Tibial nerve (tissue), 4 donors: ENCODE data around the gene PPM1K. TPM values are rescaled to one million over a fixed set of nuclear protein-coding genes. Genes with fewer than 3 reads are reported as not detected.
"Not testable (repeated sequence)": the region's sequence is repeated elsewhere in the genome, so short reads cannot be mapped to it uniquely, and the experiment has no call there.

ENCODE experiments used
- DNase-seq, 2 donors: peaks; one replicate each; pipeline ENCODE4 v3.0.0-alpha.2; 2019; ENCODE audit warnings: low spot score in 2 of 2
- H3K27ac ChIP-seq, 4 donors: fragments of 200-600 bp; sonication (generic) in 3 of 4; one replicate each; pipeline ENCODE4 v1.5.1; 2017 to 2019; ENCODE audit warnings: mild to moderate bottlenecking in 1 of 4
- H3K27me3 ChIP-seq, 2 donors: fragments of 200-600 bp; sonication (generic) in 1 of 2; one replicate each; pipeline versions ENCODE4 v1.5.1 to v1.6.0; 2017 to 2019
- H3K36me3 ChIP-seq, 3 donors: fragments of 200-600 bp; sonication (generic); one replicate each; pipeline ENCODE4 v1.5.1; 2018 to 2019
- H3K4me1 ChIP-seq, 4 donors: fragments of 200-600 bp; sonication (generic) in 3 of 4; one replicate each; pipeline ENCODE4 v1.5.1; 2017 to 2019
- H3K4me3 ChIP-seq, 4 donors: fragments of 200-600 bp; sonication (generic) in 3 of 4; one replicate each; pipeline ENCODE4 v1.5.1; 2017 to 2019; ENCODE audit warnings: mild to moderate bottlenecking in 1 of 4, moderate library complexity in 1 of 4
- H3K9me3 ChIP-seq, 4 donors: fragments of 200-600 bp; sonication (generic) in 3 of 4; one replicate each; pipeline ENCODE4 v1.5.1; 2017 to 2019
- CTCF ChIP-seq, 5 experiments: fragments of 200-600 bp in 3 of 5; fragments of 450-650 bp in 2 of 5; sonication (generic) in 3 of 5; IDR thresholded peaks; one replicate each; pipeline ENCODE4 v1.5.1; 2016 to 2019; ENCODE audit warnings: antibody characterized with exemption in 5 of 5, mild to moderate bottlenecking in 3 of 5, moderate library complexity in 2 of 5
- EP300 ChIP-seq, 2 donors: sonication (generic); formaldehyde crosslinking; IDR thresholded peaks; one replicate each; pipeline ENCODE4 v1.6.1; 2017; ENCODE audit warnings: antibody characterized with exemption in 2 of 2, mild to moderate bottlenecking in 1 of 2
- POLR2A ChIP-seq, 2 donors: fragments of 450-650 bp; IDR thresholded peaks; one replicate each; pipeline ENCODE4 v1.6.1; 2017; ENCODE audit warnings: antibody characterized with exemption in 2 of 2, mild to moderate bottlenecking in 2 of 2, moderate library complexity in 2 of 2
- WGBS, 2 donors: methylation state at CpG; one replicate each; pipeline ENCODE4 v1.1.5; 2018; 5-methylcytosine and 5-hydroxymethylcytosine counted together
- total RNA-seq, 4 donors: library from RNA; depleted of rRNA; stranded (reverse); fragments of >200 nt; gene quantifications; one replicate each; pipeline ENCODE4 v1.1.0, GENCODE V29; 2016

The PPM1K gene
- total RNA-seq, 4 donors from 2014 or later: 35.1 to 84.3 (median 71.1) TPM

GRCh38 chr4:88320224-88320779 is 35.9 kb upstream of the PPM1K start:
- TF ChIP-seq EP300 (IDR thresholded peaks at IDR 0.05): no peak
- no peak for TF ChIP-seq POLR2A (IDR thresholded peaks at IDR 0.05)
- no peak for TF ChIP-seq CTCF (IDR thresholded peaks at IDR 0.05)
- H3K4me3 ChIP-seq: no peak overlapping the region
- H3K36me3 ChIP-seq: no peaks in the 10 kb centered on the region
- H3K9me3 ChIP-seq: no peaks in the 10 kb centered on the region
- peaks cover 0 to 5% (median 0%) of the 10 kb centered on the region in 4 donors for H3K4me1 ChIP-seq
- H3K27ac ChIP-seq: peak overlapping the region in 3 of 4 donors; percentile 9 to 71 (median 64)
- 48 to 59% methylated on average over 1 of the region's 1 CpG for WGBS, 2 donors
- no peaks in the 10 kb centered on the region for H3K27me3 ChIP-seq
- DNase-seq: no peak

- H3K4me3 ChIP-seq: no peak overlapping the region
- H3K36me3 ChIP-seq: no peaks in the 10 kb centered on the region
- WGBS, 2 donors: 88 to 91% methylated on average over 3 of the region's 3 CpGs
- peaks cover 0 to 5% (median 0%) of the 10 kb centered on the region in 4 donors for H3K4me1 ChIP-seq
- H3K27me3 ChIP-seq: no peaks in the 10 kb centered on the region
- TF ChIP-seq POLR2A (IDR thresholded peaks at IDR 0.05): no peak
- no peak for TF ChIP-seq CTCF (IDR thresholded peaks at IDR 0.05)
- no peak for TF ChIP-seq EP300 (IDR thresholded peaks at IDR 0.05)
- no peak for DNase-seq
- H3K27ac ChIP-seq: no peak overlapping the region
- no peaks in the 10 kb centered on the region for H3K9me3 ChIP-seq
Observed at GRCh38 chr4:88318751-88319350, 34.5 kb upstream of the PPM1K start.

- 63 to 77% methylated on average over 5 of the region's 5 CpGs for WGBS, 2 donors
- Histone ChIP-seq H3K36me3 (no peaks in the 10 kb centered on the region), H3K27me3 (no peaks in the 10 kb centered on the region), H3K9me3 (peaks cover 0 to 8% (median 0%) of the 10 kb centered on the region in 4 donors), H3K27ac (no peak overlapping the region), H3K4me1 (peaks cover 0 to 5% (median 0%) of the 10 kb centered on the region in 4 donors), H3K4me3 (no peak overlapping the region)
- DNase-seq: no peak
- no peak for TF ChIP-seq POLR2A (IDR thresholded peaks at IDR 0.05)
- no peak for TF ChIP-seq EP300 (IDR thresholded peaks at IDR 0.05)
- no peak for TF ChIP-seq CTCF (IDR thresholded peaks at IDR 0.05)
Observed at GRCh38 chr4:88315460-88316017, 31.2 kb upstream of the PPM1K start.

GRCh38 chr4:88313088-88313624 is 28.8 kb upstream of the PPM1K start:
- not testable (repeated sequence) for DNase-seq, H3K4me3 ChIP-seq, H3K27ac ChIP-seq, H3K36me3 ChIP-seq, H3K9me3 ChIP-seq, H3K4me1 ChIP-seq, H3K27me3 ChIP-seq
- 89 to 95% methylated on average over 7 to 14 of the region's 23 CpGs for WGBS, 2 donors

- WGBS, 2 donors: 55 to 71% methylated on average over 1 of the region's 1 CpG
- DNase-seq: no peak
- no peak for TF ChIP-seq CTCF (IDR thresholded peaks at IDR 0.05)
- no peak for TF ChIP-seq POLR2A (IDR thresholded peaks at IDR 0.05)
- no peak for TF ChIP-seq EP300 (IDR thresholded peaks at IDR 0.05)
- Histone ChIP-seq H3K9me3 (peaks cover 0 to 8% (median 0%) of the 10 kb centered on the region in 4 donors), H3K4me1 (no peaks in the 10 kb centered on the region), H3K27ac (no peak overlapping the region), H3K27me3 (no peaks in the 10 kb centered on the region), H3K36me3 (no peaks in the 10 kb centered on the region), H3K4me3 (no peak overlapping the region)
Observed at GRCh38 chr4:88308587-88308986, 24.2 kb upstream of the PPM1K start.
